Activated CD8-positive, alpha-beta memory T cell treated with anti-CD3 and anti-CD28 coated beads for 4 hours (primary cell): ENCODE results near the gene SRD5A1.
"Not testable (repeated sequence)": the region's sequence is repeated elsewhere in the genome, so short reads cannot be mapped to it uniquely, and the experiment has no call there.

Experiments
- DNase-seq, 2 donors: peaks; one replicate each; pipeline ENCODE4 v3.0.0-alpha.2; 2020; ENCODE audit warnings: low read depth in 2 of 2

The SRD5A1 gene

GRCh38 chr5:6644794-6645241 lies 11.6 kb downstream of the SRD5A1 start:
- DNase-seq, result no peak

DNA sequence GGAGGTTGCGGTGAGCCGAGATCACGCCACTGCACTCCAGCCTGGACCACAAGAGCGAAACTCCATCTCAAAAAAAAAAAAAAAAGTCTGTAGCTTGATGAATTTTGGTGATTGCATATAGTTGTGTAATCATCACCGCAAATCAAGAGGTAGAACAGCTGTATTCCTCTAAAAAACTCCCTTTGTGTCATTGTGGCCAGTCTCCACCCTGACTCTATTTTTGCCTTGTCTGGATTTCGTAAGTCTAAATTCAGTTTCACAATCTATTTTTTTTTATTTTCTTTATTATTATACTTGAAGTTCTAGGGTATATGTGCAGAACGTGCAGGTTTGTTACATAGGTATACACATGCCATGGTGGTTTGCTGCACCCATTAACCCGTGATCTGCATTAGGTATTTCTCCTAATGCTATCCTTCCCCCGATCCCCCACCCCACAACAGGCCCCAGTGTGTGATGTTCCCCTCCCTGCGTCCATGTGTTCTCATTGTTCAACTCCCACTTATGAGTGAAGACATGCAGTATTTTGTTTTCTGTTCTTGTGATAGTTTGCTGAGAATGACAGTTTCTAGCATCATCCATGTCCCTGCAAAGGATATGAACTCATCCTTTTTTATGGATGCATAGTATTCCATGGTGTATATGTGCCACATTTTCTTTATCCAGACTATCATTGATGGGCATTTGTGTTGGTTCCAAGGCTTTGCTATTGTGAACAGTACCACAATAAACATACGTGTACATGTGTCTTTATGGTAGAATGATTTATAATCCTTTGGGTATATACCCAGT lies 12.5 kb downstream of the SRD5A1 start:
- not testable (repeated sequence) for DNase-seq

DNA sequence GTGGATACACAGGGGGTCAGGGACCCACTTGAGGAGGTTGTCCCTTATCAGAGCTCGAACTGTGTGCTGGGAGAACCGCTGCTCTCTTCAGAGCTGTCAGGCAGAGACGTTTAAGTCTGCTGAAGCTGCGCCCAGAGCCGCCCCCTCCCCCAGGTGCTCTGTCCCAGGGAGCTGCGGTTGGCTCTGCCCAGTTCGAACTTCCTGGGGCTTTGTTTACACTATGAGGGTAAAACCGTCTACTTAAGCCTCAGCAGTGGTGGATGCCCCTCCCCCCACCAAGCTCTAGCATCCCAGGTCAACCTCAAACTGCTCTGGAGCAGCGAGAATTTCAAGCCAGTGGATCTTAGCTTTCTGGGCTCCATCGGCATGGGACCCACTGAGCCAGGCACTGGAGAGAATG lies 15.9 kb downstream of the SRD5A1 start:
- no peak for DNase-seq

DNA sequence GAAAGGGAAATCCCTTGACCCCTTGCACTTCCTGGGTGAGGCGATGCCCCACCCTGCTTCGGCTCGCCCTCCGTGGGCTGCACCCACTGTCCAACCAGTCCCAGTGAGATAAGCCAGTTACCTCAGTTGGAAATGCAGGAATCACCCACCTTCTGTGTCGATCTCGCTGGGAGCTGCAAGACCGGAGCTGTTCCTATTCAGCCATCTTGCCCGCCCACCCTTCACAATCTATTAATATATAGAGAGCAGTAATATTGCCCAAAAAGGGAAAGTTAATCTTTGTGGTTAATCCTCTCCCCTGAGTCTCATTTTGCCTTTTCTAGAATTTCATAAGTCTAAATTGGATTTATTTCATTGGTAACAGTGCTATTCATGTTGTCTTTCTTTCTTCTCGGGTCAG lies 16.4 kb downstream of the SRD5A1 start:
- no peak for DNase-seq

DNA sequence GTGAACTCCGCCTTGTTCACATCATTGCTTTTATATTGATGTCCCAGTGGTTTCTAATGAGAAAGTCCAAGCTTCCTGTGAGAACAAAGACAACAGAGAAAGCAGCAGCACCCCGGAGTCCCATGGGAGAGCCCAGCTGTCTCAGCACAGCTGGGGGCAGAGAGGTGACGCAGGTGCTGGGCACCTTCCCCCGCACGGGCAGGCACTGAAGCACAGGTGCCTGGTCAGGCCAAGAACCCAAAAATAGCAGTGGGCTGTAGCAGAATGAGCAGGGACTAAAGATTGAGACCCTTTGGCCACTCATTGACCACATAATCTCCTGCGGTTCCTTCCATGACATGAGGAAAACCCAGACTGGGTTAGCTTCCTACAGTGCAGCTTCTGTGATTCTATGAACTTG lies 18.8 kb downstream of the SRD5A1 start:
- DNase-seq, result no peak

DNA sequence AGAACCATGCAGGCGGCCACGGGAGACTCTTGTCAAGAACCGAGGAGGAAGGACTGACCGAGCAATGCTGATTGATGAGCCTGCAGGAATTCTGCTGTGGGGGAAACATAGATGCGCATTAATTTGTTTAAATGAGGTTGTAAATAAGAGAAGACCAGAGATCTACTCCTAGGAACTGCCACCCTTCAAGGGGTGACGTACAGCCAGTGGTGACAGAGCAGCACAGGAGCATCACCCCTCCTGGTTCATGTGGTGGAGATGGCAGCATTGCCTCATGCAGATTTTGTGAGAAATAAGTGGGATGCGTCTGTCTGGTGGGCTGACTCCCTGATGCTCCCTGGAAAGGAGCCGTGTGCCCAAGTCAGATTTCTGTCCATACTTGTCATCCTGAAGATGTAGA lies 22.2 kb downstream of the SRD5A1 start:
- DNase-seq, result no peak

GRCh38 chr5:6656680-6657079 lies 23.4 kb downstream of the SRD5A1 start:
- DNase-seq, result no peak

GRCh38 chr5:6659941-6660684 lies 26.9 kb downstream of the SRD5A1 start:
- no peak for DNase-seq

DNA sequence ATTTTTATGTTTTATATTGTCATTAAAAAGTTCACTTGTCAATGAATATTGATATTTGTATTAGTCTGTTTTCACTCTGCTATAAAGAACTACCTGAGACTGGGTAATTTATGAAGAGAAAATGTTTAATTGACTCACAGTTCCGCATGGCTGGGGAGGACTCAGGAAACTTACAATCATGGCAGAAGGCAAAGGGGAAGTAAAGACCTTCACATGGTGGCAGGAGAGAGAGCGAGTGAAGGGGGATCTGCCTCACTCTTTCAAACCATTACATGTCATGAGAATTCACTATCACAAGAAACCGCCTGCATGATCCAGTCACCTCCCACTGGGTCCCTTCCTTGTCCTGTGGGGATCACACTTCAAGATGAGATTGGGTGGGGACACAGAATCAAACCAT lies 27.4 kb downstream of the SRD5A1 start:
- DNase-seq, result no peak

GRCh38 chr5:6666762-6667161 lies 33.5 kb downstream of the SRD5A1 start:
- DNase-seq, result no peak

- DNase-seq, result no peak
These were observed 34.4 kb downstream of the SRD5A1 start for GRCh38 chr5:6667648-6668047.

DNA sequence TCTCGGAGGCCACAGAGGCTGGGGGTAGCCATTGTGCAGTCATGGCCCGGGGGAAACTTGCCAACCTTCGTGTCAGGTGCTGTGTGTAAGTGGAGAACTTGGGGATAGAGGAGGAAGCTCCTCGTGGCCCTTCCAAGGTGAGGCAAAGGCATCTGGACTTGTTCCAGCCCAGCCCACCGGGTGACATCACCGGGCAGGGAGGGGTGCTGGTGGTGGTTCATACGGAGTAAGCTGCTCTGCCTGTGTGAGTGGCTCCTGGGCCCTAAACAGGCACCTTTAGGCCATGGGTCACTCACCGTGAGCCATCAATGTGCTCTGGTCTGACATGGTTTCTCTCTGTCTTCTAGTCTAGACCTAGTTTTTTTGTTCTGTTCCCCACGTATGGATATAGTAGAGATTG lies 35.5 kb downstream of the SRD5A1 start:
- not testable (repeated sequence) for DNase-seq

DNA sequence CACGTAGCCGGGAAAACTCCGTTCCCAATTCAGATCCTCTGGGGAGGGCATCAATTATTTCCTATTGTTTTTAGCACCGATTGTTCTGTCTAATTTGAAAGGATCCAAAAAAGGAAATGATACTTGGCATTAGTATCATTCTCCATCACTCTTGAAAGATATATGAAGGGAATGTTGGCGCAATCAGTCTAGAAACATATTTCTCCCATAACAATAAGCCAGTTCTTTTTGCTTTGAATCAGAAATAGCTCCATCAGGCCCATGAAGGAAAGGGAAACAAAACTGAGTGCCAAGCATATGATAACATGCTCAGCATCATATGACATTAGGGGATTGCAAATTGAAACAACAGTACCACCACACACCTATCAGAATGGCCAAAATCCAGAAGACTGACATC lies 39.8 kb downstream of the SRD5A1 start:
- no peak for DNase-seq

DNA sequence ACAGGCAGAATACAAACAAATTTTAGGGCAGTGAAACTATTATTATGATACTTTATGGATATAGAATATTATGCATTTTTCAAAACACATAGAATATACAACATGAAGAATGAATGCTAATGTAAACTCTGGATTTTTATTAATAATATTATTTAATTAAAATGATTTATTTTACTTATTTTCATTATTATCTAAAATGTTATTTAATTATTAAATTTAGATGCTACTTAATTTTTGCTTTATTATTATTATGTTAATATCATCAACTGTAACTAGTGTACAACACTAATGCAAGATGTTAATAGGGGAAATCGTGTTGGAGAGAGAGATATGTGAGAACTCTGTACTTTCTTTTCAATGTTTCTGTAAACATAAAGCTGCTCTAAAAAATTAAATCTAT lies 40.7 kb downstream of the SRD5A1 start:
- DNase-seq, result no peak

- DNase-seq, result no peak
These were observed 41.2 kb downstream of the SRD5A1 start for GRCh38 chr5:6674421-6674820.

DNA sequence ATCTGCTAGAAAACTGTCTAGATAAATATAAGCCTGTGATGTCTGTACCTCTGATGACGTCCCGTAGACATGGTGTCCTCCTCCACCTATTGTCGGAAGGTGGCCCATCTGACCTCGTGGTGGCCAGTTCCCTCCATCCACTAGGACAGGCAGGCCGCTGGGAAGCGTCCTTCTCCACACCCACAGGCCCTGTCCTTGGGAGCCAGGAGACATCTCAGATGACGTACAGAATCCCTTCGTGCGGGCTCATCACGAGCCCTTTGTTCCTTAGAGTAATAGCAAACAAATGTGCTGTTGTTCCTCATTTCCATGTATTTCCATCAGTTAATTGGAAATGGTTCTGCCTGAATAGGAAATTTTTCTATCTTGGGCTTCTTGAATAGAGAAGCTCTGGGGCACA lies 41.6 kb downstream of the SRD5A1 start:
- no peak for DNase-seq

DNA sequence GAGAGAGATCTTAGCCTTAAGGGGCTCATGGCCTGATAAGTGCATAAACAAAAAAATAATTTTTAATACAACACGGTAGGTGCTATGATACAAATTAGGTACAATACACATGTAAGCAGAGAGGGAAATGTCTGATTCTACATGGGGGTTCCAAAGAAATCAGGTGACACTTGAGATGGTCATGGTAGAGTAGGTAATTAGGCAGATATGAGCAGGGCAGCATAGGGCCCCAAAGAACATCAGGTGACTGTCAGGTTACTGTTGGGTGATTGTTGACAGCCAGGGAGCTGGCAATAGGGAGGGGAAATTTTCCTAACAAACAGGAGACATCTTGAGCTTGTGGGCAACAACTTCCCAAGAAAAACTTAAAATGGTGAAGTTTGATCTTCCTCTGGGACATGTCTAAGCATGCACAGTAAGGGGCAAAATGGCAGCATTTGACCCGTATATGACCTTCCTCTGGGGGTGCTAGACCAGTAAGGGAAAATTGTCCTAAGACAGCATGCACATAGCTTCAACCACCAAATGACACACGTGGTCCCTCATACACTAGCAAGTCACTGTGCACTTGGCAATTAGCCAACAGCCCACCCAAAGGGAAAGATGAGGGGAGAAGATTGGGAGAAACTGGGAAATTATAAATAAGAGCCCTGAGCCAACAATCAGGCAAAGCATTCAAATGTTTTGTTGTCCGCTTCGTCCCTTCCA lies 42.7 kb downstream of the SRD5A1 start:
- no peak for DNase-seq

DNA sequence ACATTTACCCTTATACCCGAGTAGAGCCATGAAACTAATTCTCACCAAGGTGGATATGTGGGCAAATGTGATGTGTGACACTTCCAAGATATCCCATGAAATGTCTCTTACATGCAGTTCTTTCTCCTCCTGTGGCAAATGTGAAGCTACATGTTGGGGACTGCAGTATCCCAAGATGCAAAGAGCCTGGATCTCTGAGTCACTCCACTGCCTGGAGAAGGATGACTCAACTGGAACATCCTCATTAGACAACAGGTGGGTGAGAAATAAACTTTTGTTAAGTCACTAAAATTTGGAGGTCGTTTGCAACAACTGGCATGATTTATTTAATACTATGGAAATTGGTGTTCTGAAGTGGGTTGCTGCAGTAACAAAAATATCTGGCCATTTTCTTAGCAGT lies 43.5 kb downstream of the SRD5A1 start:
- no peak for DNase-seq

- DNase-seq, result no peak
These were observed 45.1 kb downstream of the SRD5A1 start for GRCh38 chr5:6678385-6678784.

DNA sequence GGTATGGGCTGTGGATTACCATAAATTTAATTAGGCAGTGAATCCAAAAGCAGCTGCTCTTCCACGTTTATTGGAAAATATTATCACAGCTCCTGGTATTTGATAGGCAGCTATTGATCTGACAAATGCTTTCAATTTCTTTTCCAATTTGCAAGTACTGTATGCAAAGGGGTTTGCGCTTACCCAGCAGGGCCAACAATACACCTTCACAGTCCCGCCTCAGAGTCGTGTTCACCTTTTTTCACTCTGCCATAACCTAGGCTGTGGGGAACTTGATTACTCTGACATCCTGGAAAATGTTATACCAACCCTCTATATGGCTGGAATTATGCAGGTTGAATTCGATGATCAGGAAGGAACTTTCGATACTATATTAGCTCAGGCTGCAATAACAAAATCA lies 47.7 kb downstream of the SRD5A1 start:
- DNase-seq, result no peak

- no peak for DNase-seq
These were observed 48.4 kb downstream of the SRD5A1 start for GRCh38 chr5:6681682-6682081.

DNA sequence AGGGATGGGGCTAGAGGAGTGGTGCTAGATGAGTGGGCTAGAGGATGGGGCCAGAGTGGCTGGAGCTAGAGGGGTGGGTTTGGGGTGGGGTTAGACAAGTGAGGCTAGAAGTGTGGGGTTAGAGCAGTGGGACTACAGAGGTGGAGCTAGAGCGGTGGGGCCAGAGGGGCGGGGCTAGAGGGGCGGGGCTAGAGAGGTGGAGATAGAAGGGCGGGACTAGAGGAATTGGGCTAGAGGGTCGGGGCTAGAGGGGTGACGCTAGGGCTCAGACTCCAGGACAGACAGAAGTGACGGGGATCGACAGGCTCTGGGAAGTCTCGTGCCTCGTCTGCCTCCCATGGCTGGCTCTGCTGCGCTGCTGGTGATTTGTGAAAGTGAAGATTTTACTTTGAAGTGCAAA lies 49.0 kb downstream of the SRD5A1 start:
- DNase-seq, result no peak

DNA sequence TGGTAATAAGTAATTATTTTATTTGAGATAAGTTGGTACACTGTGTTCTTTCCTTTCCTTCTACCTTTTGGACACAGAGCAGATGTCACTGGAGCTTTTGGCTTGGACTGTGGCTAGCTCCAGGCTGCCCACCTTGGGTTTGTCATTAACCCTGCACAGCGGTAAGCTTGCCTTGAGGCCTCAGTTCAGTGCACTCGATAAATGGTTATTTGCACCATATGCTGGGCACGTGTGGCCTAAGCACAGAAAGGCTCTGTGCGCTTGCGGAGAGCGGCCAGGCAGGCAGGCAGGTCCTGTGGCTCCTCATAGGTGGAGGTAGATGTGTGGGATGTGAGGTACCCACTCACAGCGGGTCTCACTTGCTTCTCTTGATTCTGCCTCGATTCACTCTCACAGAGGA lies 50.0 kb downstream of the SRD5A1 start:
- no peak for DNase-seq
